Breast epithelium (tissue), 4 donors: Measurements from ENCODE around the gene AAMP. TPM values are rescaled to one million over a fixed set of nuclear protein-coding genes. Genes with fewer than 3 reads are reported as not detected.

ENCODE experiments used
- DNase-seq, 2 donors: peaks; one replicate each; pipeline ENCODE4 v3.0.0-alpha.2; 2019; ENCODE audit warnings: low spot score in 2 of 2
- H3K27ac ChIP-seq, 2 donors: fragments of 200-600 bp; sonication (generic) in 1 of 2; one replicate each; pipeline ENCODE4 v1.5.1; 2016 to 2019; ENCODE audit warnings: mild to moderate bottlenecking in 1 of 2
- H3K27me3 ChIP-seq, 2 donors: fragments of 200-600 bp; sonication (generic) in 1 of 2; one replicate each; pipeline versions ENCODE4 v1.5.1 to v1.6.0; 2017 to 2019; ENCODE audit warnings: control low read depth in 1 of 2, mild to moderate bottlenecking in 1 of 2
- H3K36me3 ChIP-seq: fragments of 200-600 bp; one replicate; pipeline ENCODE4 v1.5.1; 2019
- H3K4me1 ChIP-seq, 2 donors: fragments of 200-600 bp; sonication (generic); one replicate each; pipeline ENCODE4 v1.5.1; 2016 to 2019; ENCODE audit warnings: control low read depth in 1 of 2
- H3K4me3 ChIP-seq, 3 donors: fragments of 200-600 bp; sonication (generic); 1 replicate in 2 of 3; 2 replicates in 1 of 3; pipeline ENCODE4 v1.5.1; 2016 to 2019; ENCODE audit warnings: mild to moderate bottlenecking in 3 of 3, moderate library complexity in 2 of 3
- H3K9me3 ChIP-seq, 2 donors: fragments of 200-600 bp; sonication (generic) in 1 of 2; one replicate each; pipeline ENCODE4 v1.5.1; 2016 to 2019; ENCODE audit warnings: control low read depth in 1 of 2
- CTCF ChIP-seq, 3 donors: fragments of 450-650 bp; IDR thresholded peaks; one replicate each; pipeline ENCODE4 v1.5.1; 2016 to 2017; ENCODE audit warnings: antibody characterized with exemption in 3 of 3, mild to moderate bottlenecking in 3 of 3, moderate library complexity in 3 of 3
- POLR2A ChIP-seq: fragments of 450-650 bp; IDR thresholded peaks from one replicate; pipeline ENCODE4 v1.6.1; 2016; ENCODE audit warnings: antibody characterized with exemption, mild to moderate bottlenecking, moderate library complexity
- POLR2AphosphoS5 ChIP-seq, 3 donors: sonication (generic); formaldehyde crosslinking; IDR thresholded peaks; one replicate each; pipeline ENCODE4 v1.6.1; 2017; ENCODE audit warnings: antibody characterized with exemption in 3 of 3
- intact Hi-C: fragments of 100-400 bp; cut with DNase I; formaldehyde crosslinking; loops from one replicate; pipeline ENCODE4 v1.15.1; 2023; ENCODE audit warnings: low total_unique reads
- total RNA-seq, 3 donors: library from RNA; depleted of rRNA; stranded (reverse); fragments of >200 nt; gene quantifications; one replicate each; pipeline ENCODE4 v1.1.0, GENCODE V29; 2016

Gene AAMP
- total RNA-seq, 3 donors from 2014 or later: 150 to 164 (median 151) TPM

DNA sequence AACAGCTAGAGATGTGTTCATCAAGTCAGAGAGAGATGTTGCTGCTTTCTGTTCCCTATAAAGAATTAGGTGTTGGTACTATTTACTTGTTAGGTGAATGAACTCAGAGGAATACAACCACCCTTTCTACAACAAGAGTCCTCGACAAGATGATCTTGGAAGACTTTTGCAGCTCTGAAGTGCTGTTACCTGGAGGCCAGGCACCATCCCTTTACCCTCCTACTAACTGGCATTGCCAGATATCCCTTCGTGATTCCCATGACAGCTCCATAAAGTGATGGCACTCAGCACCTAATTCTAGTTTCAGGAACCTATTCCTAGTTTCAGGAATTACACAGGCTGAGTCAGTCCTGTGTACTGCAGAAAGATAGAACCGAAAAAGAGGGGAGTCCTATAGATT, 43.0 kb downstream of the AAMP start:
- Histone ChIP-seq H3K27me3 (no peaks in the 10 kb centered on the region), H3K4me3 (no peak overlapping the region), H3K9me3 (no peaks in the 10 kb centered on the region), H3K4me1 (peaks cover 0 to 3% of the 10 kb centered on the region in 2 donors), H3K36me3 (no peaks in the 10 kb centered on the region), H3K27ac (no peak overlapping the region)
- DNase-seq: no peak
- intact Hi-C loops: no loop called here
- no peak for TF ChIP-seq POLR2A
- TF ChIP-seq CTCF (IDR thresholded peaks at IDR 0.05): no peak

- TF ChIP-seq CTCF (IDR thresholded peaks at IDR 0.05) (no peak), POLR2A (no peak), POLR2AphosphoS5 (IDR thresholded peaks at IDR 0.05) (no peak)
- Histone ChIP-seq H3K9me3 (no peaks in the 10 kb centered on the region), H3K36me3 (no peaks in the 10 kb centered on the region), H3K4me1 (peaks cover 0 to 4% of the 10 kb centered on the region in 2 donors), H3K4me3 (no peak overlapping the region), H3K27ac (no peak overlapping the region), H3K27me3 (no peaks in the 10 kb centered on the region)
- DNase-seq: no peak
- intact Hi-C loops: no loop called here
Measured at GRCh38 chr2:218224186-218224585, 45.8 kb downstream of the AAMP start.

DNA sequence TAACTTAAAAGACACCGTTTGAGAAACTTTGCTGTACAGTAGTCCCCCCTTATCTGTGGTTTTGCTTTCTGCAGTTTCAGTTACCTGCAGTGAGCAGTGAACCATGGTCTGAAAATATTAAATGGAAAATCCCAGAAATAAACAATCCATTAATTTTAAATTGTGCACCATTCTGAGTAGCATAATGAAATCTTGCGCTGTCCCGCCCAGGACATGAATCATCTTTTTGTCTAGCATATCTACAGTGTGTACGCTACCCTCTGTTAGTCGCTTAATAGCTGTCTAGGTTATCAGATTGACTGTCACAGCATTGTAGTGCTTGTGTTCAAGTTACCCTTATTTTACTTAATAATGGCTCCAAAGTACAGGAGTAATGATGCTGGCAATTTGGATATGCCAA, 46.9 kb downstream of the AAMP start:
- intact Hi-C loops: no loop called here
- no peaks in the 10 kb centered on the region for H3K27me3 ChIP-seq
- no peaks in the 10 kb centered on the region for H3K9me3 ChIP-seq
- H3K36me3 ChIP-seq: no peaks in the 10 kb centered on the region
- H3K27ac ChIP-seq: no peak overlapping the region
- peaks cover 0 to 4% of the 10 kb centered on the region in 2 donors for H3K4me1 ChIP-seq
- H3K4me3 ChIP-seq: no peak overlapping the region
- TF ChIP-seq CTCF (IDR thresholded peaks at IDR 0.05) (no peak), POLR2A (no peak), POLR2AphosphoS5 (IDR thresholded peaks at IDR 0.05) (no peak)
- no peak for DNase-seq

GRCh38 chr2:218221000-218221399, 48.9 kb downstream of the AAMP start:
- intact Hi-C loops: no loop called here
- H3K4me1 ChIP-seq: peaks cover 0 to 4% of the 10 kb centered on the region in 2 donors

GRCh38 chr2:218219934-218220333, 50.0 kb downstream of the AAMP start:
- no peak for DNase-seq
- Histone ChIP-seq H3K36me3 (no peaks in the 10 kb centered on the region), H3K9me3 (no peaks in the 10 kb centered on the region), H3K4me3 (peak overlapping the region in 2 of 3 donors; percentile 31 to 100), H3K27me3 (no peaks in the 10 kb centered on the region), H3K27ac (peak overlapping the region in 1 of 2 donors; percentile 96), H3K4me1 (peaks cover 0 to 4% of the 10 kb centered on the region in 2 donors)
- intact Hi-C loops: no loop called here
- TF ChIP-seq POLR2A: no peak
- TF ChIP-seq POLR2AphosphoS5 (IDR thresholded peaks at IDR 0.05): no peak
- no peak for TF ChIP-seq CTCF (IDR thresholded peaks at IDR 0.05)

More at GRCh38 chr2:218221000-218221399, 48.9 kb downstream of the AAMP start:
- Histone ChIP-seq H3K27ac (no peak overlapping the region), H3K27me3 (no peaks in the 10 kb centered on the region), H3K36me3 (no peaks in the 10 kb centered on the region), H3K9me3 (no peaks in the 10 kb centered on the region), H3K4me3 (no peak overlapping the region)
- DNase-seq: no peak
- no peak for TF ChIP-seq CTCF (IDR thresholded peaks at IDR 0.05)
- no peak for TF ChIP-seq POLR2AphosphoS5 (IDR thresholded peaks at IDR 0.05)
- TF ChIP-seq POLR2A: no peak
